Neural progenitor cell (in vitro differentiated cells): Measurements from ENCODE around the gene CSDE1. TPM values are rescaled to one million over a fixed set of nuclear protein-coding genes. Genes with fewer than 3 reads are reported as not detected.

Experiments used
- DNase-seq: peaks from one replicate; pipeline ENCODE4 v3.0.0-alpha.2; 2016; ENCODE audit warnings: low spot score
- H2AFZ ChIP-seq: fragments of 200-600 bp; sonication (generic); replicated peaks from 2 replicates; pipeline ENCODE4 v1.6.1; 2016; ENCODE audit warnings: antibody characterized with exemption
- H3F3A ChIP-seq: fragments of 200-600 bp; sonication (generic); 2 replicates; pipeline ENCODE4 v1.6.1; 2016; ENCODE audit warnings: antibody characterized with exemption, low read depth
- H3K27ac ChIP-seq: fragments of 200-600 bp; sonication (generic); 2 replicates; pipeline ENCODE4 v1.5.1; 2016; ENCODE audit warnings: mild to moderate bottlenecking
- H3K27me3 ChIP-seq: fragments of 200-600 bp; sonication (generic); 2 replicates; pipeline ENCODE4 v1.6.1; 2016; ENCODE audit warnings: mild to moderate bottlenecking, moderate library complexity
- H3K36me3 ChIP-seq: fragments of 200-600 bp; sonication (generic); 2 replicates; pipeline ENCODE4 v1.5.1; 2016
- H3K4me1 ChIP-seq: fragments of 200-600 bp; sonication (generic); 2 replicates; pipeline ENCODE4 v1.6.1; 2016; ENCODE audit warnings: mixed run types
- H3K4me2 ChIP-seq: fragments of 200-600 bp; sonication (generic); 2 replicates; pipeline ENCODE4 v1.6.1; 2016
- H3K4me3 ChIP-seq: fragments of 200-600 bp; sonication (generic); 2 replicates; pipeline ENCODE4 v1.5.1; 2016
- H3K79me2 ChIP-seq: fragments of 200-600 bp; sonication (generic); 2 replicates; pipeline ENCODE4 v1.6.1; 2016; ENCODE audit warnings: low read depth
- H3K9ac ChIP-seq: fragments of 200-600 bp; sonication (generic); 2 replicates; pipeline ENCODE4 v1.6.1; 2016
- H3K9me3 ChIP-seq: fragments of 200-600 bp; sonication (generic); 2 replicates; pipeline ENCODE4 v1.5.1; 2016; ENCODE audit warnings: low read depth
- H4K20me1 ChIP-seq: fragments of 200-600 bp; sonication (generic); 2 replicates; pipeline ENCODE4 v1.6.1; 2016; ENCODE audit warnings: low read depth
- H3K27ac Mint-ChIP-seq: 3 replicates; pipeline ENCODE4 v1.8.0; 2021; ENCODE audit warnings: mixed read lengths
- H3K27me3 Mint-ChIP-seq: 2 replicates; pipeline ENCODE4 v1.8.0; 2022; ENCODE audit warnings: low read depth, mild to moderate bottlenecking, inconsistent platforms, moderate library complexity, mixed read lengths; ENCODE audit not compliant: insufficient read depth
- H3K36me3 Mint-ChIP-seq: 3 replicates; pipeline ENCODE4 v1.8.0; 2021; ENCODE audit warnings: mixed read lengths
- H3K4me1 Mint-ChIP-seq: 3 replicates; pipeline ENCODE4 v1.8.0; 2021; ENCODE audit warnings: mixed read lengths
- H3K4me3 Mint-ChIP-seq: 3 replicates; pipeline ENCODE4 v1.8.0; 2021; ENCODE audit warnings: mild to moderate bottlenecking, moderate library complexity, mixed read lengths
- H3K9me3 Mint-ChIP-seq: 3 replicates; pipeline ENCODE4 v1.8.0; 2020; ENCODE audit warnings: mixed read lengths
- EZH2 ChIP-seq: fragments of 200-600 bp; sonication (generic); IDR thresholded peaks from 2 replicates; pipeline ENCODE4 v1.6.1; 2017; ENCODE audit warnings: antibody characterized with exemption, mild to moderate bottlenecking, moderate library complexity
- EZH2phosphoT487 ChIP-seq: fragments of 200-600 bp; sonication (generic); IDR thresholded peaks from 2 replicates; pipeline ENCODE4 v1.6.1; 2017; ENCODE audit warnings: antibody characterized with exemption
- total RNA-seq: library from RNA; depleted of rRNA; stranded (reverse); fragments of >200 nt; gene quantifications from 2 replicates; pipeline ENCODE4 v1.2.3, GENCODE V29; 2015; ENCODE audit warnings: low replicate concordance
- TF ChIP-seq, protein P1 (sequence below): fragments of 200-600 bp; sonication (generic); IDR thresholded peaks from 2 replicates; pipeline ENCODE4 v1.5.1; 2017; ENCODE audit warnings: antibody characterized with exemption, mild to moderate bottlenecking

Gene CSDE1
- total RNA-seq, 1 donor from 2014 or later, result 1,362 TPM

DNA sequence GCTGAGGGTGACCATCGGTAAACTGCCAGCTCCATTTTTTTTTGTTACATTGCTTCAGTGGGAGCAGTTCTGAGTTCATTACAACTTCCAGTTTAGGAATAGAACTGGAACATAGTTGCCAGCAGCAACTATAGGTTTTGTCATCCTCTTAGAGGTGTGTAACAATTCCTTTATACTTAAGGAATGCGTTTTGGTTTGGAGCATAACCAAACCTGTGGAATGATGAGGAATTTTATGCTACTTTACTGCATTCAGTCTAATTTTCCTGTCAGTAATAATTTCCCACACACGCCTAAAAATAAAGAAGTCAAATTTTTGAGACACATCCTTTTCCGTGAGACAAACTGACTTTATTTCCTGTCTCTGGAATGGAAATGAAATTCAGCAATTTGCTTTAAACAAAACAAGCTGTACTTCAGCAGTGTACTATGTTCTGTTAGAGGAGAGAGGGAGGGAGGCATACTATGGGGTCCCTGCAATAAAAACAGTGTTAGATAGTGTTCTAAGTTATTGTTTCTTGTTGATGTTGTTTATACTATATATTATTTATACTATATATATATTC is 57.7 kb downstream of the CSDE1 start:
- DNase-seq, result no peak
- Mint-ChIP-seq H3K27ac (no peak overlapping the region), H3K36me3 (no peaks in the 10 kb centered on the region), H3K27me3 (peaks cover 2% of the 10 kb centered on the region), H3K9me3 (no peaks in the 10 kb centered on the region), H3K4me1 (no peaks in the 10 kb centered on the region), H3K4me3 (no peak overlapping the region)
- Histone ChIP-seq H3K4me1 (no peaks in the 10 kb centered on the region), H3K9me3 (no peaks in the 10 kb centered on the region), H3K27ac (no peak overlapping the region), H4K20me1 (no peaks in the 10 kb centered on the region), H3K79me2 (no peaks in the 10 kb centered on the region), H3K36me3 (no peaks in the 10 kb centered on the region), H2AFZ (no peak overlapping the region), H3F3A (peaks cover 9% of the 10 kb centered on the region), H3K4me2 (no peak overlapping the region), H3K27me3 (peaks cover 13% of the 10 kb centered on the region), H3K9ac (no peak overlapping the region), H3K4me3 (no peak overlapping the region)
- TF ChIP-seq EZH2, result no peak
- TF ChIP-seq, protein P1, sequence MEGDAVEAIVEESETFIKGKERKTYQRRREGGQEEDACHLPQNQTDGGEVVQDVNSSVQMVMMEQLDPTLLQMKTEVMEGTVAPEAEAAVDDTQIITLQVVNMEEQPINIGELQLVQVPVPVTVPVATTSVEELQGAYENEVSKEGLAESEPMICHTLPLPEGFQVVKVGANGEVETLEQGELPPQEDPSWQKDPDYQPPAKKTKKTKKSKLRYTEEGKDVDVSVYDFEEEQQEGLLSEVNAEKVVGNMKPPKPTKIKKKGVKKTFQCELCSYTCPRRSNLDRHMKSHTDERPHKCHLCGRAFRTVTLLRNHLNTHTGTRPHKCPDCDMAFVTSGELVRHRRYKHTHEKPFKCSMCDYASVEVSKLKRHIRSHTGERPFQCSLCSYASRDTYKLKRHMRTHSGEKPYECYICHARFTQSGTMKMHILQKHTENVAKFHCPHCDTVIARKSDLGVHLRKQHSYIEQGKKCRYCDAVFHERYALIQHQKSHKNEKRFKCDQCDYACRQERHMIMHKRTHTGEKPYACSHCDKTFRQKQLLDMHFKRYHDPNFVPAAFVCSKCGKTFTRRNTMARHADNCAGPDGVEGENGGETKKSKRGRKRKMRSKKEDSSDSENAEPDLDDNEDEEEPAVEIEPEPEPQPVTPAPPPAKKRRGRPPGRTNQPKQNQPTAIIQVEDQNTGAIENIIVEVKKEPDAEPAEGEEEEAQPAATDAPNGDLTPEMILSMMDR, result no peak
- no peak for TF ChIP-seq EZH2phosphoT487

DNA sequence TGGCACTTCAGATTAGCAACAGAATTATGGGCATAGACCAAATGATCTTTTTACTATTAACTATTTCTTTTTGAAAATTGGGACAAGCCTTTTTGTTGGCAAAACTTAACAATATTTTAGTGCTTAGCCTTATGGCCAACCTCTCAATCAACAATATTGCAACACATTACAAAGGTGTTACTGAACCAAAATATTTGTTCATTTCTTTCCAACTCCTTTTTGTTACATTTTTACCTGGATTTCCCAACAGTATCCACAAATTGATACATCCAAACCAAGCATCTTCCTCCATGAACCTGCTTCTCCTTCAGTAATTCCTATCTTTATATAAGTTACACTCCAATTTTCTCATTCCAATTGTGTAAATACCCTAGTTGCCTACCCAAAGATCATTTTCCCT is 61.0 kb downstream of the CSDE1 start:
- Mint-ChIP-seq H3K36me3 (no peaks in the 10 kb centered on the region), H3K4me1 (no peaks in the 10 kb centered on the region), H3K9me3 (no peaks in the 10 kb centered on the region), H3K4me3 (no peak overlapping the region), H3K27me3 (peaks cover 2% of the 10 kb centered on the region), H3K27ac (no peak overlapping the region)
- Histone ChIP-seq H4K20me1 (no peaks in the 10 kb centered on the region), H3K27me3 (peaks cover 13% of the 10 kb centered on the region), H2AFZ (no peak overlapping the region), H3K4me2 (no peak overlapping the region), H3K27ac (no peak overlapping the region), H3F3A (no peaks in the 10 kb centered on the region), H3K4me3 (no peak overlapping the region), H3K79me2 (no peaks in the 10 kb centered on the region), H3K9ac (no peak overlapping the region), H3K9me3 (no peaks in the 10 kb centered on the region), H3K4me1 (no peaks in the 10 kb centered on the region), H3K36me3 (no peaks in the 10 kb centered on the region)
- DNase-seq, result no peak
- TF ChIP-seq, protein P1, result no peak
- no peak for TF ChIP-seq EZH2
- TF ChIP-seq EZH2phosphoT487, result no peak

DNA sequence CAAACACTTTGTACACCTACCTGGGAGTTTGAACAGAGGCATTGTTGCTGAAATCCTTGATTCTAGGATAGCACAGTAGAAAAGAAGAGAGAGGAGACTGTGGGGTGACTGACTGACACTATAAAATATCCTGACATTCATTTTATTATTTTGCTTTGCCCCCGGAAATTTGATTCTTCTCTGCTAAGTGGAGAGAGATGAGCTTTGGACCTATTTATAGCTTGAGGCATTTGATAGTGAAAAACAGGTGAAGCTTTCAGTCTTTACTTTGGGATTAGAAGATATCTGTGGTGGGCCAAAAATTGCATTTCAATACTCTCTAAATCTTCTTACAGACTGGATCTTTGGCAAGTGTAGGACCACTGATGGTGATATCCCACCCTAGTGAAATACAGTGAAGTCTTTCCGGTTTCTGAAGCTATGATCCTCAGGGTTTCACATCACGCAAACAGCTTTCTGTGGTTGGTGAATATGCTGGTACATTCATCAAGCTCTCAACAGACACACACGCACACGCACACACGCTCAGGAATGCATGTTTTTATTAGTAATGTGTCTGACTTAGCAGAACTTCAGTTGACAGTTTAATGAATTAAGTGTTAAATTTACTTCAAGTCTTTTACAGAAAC is 62.2 kb downstream of the CSDE1 start, which contains the start of gene AMPD1:
Gene AMPD1 (minus strand): TSS at position 117 of the 629 bp plus-strand sequence. CDS start 75 bp downstream, at position 42.
- no peak within 1 kb of the TSS for H3K27ac Mint-ChIP-seq
- H3K9ac ChIP-seq, result no peak within 1 kb of the TSS
- no peak for DNase-seq
- no peaks in the 10 kb centered on the region for H4K20me1 ChIP-seq
- no peaks in the 10 kb centered on the region for H3K9me3 Mint-ChIP-seq
- H3K27ac ChIP-seq, result no peak within 1 kb of the TSS
- TF ChIP-seq EZH2 (no peak), EZH2phosphoT487 (no peak)
- TF ChIP-seq, protein P1, result no peak
- H3K36me3 Mint-ChIP-seq, result no peaks in the 10 kb centered on the region
- peaks cover 13% of the 10 kb centered on the region for H3K27me3 ChIP-seq
- H2AFZ ChIP-seq, result no peak within 1 kb of the TSS
- H3K36me3 ChIP-seq, result no peaks in the 10 kb centered on the region
- H3K9me3 ChIP-seq, result no peaks in the 10 kb centered on the region
- H3K79me2 ChIP-seq, result no peaks in the 10 kb centered on the region
- H3F3A ChIP-seq, result no peaks in the 10 kb centered on the region
- H3K4me3 Mint-ChIP-seq, result no peak within 1 kb of the TSS
- no peak within 1 kb of the TSS for H3K4me2 ChIP-seq
- no peaks in the 10 kb centered on the region for H3K4me1 ChIP-seq
- no peaks in the 10 kb centered on the region for H3K4me1 Mint-ChIP-seq
- H3K27me3 Mint-ChIP-seq, result peaks cover 2% of the 10 kb centered on the region
- no peak within 1 kb of the TSS for H3K4me3 ChIP-seq
